Umbilical cord (tissue), 2 donors: Measurements from ENCODE around the gene TMEM163. TPM values are rescaled to one million over a fixed set of nuclear protein-coding genes. Genes with fewer than 3 reads are reported as not detected.
"Not testable (repeated sequence)": the region's sequence is repeated elsewhere in the genome, so short reads cannot be mapped to it uniquely, and the experiment has no call there.

Source experiments
- DNase-seq: peaks from one replicate; pipeline ENCODE4 v3.0.0-alpha.2; 2015; ENCODE audit warnings: low spot score
- total RNA-seq: library from RNA; depleted of rRNA; stranded (reverse); fragments of >200 nt; gene quantifications from one replicate; pipeline ENCODE4 v1.2.3, GENCODE V29; 2014; ENCODE audit warnings: low replicate concordance; ENCODE audit not compliant: insufficient read depth

TMEM163 gene
- total RNA-seq, 1 donor from 2014 or later, result 3.4 TPM

DNA sequence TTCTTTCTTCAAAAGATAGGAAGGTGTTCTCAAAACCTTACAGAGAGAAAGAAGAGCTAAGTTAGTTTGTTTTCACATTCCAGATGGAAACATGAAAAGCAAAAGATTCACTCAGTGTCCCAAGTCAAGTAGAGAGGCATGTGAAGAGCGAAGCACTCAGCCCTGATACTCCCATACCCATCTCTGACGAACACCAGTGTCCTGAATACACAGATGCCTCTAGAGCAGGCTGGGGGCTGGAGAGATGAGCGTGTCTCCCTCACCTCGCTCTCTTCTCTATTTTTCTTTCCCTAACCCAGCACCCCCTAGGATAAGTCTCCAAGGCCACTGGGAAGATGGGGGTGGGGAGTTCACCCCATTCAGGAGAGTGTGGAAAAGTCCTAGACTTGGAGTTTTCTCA lies 227.8 kb downstream of the TMEM163 start:
- no peak for DNase-seq

DNA sequence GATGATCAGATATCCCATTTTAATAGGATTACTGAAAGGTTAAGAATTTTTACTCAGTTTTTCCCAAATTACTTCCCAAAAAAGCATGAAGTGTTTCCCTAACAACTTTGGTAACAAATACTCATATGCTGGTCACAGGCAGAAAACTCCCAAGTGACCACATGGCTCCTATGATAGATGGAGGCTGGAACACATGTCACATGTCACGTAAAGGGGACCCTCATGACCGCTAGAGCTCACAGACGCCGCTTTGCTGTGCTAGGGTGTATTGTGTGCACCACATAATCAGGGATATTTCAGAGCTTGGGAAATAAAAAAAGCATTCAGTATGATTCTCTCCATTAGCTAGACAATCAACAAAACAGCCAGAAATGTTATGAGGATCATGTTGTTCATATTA lies 228.2 kb downstream of the TMEM163 start:
- DNase-seq, result no peak

DNA sequence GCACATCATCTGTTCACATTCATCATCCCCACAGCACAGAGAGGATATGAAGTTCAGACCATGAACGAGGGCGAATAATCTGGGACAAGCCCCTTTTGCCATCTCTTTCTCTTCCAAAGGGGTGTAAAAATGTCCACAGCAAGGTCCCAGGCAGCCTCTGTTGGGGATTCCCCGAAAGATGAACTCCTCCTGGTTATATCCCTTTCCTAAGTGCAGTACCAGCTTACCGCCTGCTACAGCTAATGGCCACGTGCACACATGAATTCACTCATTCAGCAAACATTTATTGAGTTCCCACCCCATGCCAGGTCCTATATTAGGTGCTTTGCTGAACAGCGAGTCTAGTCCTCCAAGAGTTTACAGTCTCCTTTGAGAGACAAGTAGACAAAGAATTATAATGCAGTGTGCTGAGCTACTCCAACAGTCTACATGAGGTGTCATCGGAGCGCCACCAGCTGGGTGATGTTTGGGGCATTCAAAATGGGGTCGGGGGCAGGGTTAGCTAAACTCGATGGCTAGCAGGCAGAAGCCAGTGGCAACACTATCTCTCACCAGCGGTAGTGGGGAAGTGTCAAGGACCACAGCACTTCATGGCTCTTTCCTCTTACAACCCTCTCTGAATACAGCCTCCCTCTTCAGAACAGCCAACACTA lies 228.9 kb downstream of the TMEM163 start:
- DNase-seq, result no peak

DNA sequence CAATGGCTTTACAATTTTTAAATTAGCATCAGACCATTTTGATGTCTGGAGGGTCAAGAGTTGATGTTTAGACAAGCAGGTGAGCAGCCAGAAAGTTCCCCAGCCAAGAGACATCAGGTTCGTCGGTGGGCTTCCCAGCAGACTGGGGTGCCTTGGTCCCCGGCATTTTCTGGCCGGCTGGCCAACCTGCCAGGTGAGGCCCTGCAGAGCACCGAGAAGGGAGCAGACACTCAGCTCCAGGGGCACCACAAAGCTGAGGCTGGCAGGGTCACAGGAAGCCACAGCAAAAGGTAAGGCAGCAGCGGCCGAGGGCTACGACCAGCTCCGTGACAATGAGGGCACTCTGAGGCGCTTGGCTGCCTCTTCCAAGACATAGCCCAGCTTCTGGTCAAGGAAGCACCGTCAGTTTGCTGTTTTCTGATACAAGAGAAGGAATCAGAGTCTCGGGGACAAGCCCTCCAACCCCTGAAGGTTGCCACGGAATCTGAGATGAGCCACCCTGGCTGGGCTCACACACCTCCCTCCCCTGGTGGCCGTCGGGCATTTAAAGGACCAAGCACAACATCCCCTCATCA lies 235.9 kb downstream of the TMEM163 start:
- DNase-seq, result no peak

DNA sequence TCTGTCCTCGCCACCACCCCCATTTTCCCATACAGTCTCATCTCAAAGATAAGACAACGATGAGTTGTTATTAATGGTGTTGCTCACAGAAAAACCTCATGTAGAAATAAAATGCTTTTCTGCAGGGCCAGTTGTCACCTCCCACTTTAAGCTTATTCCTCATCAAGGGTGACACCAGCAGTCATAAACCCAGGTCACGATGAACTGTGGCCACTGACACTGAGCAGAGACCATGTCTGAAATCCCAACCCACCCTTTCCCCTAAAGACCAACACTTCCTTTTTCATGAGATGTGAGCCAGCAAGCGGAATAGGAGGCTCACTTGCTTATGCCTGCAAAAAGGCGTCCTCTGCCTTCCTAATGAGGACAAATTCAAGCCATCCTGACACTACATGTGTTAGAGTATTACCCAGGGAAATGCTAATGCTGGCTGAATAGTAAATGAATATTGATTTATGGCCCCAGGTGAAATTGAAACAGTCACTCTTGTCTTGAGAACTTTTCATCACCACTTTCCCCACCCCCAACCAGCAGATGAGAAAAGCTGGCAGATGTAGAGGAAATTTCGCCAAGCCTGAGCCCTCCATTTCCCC lies 236.6 kb downstream of the TMEM163 start:
- no peak for DNase-seq

DNA sequence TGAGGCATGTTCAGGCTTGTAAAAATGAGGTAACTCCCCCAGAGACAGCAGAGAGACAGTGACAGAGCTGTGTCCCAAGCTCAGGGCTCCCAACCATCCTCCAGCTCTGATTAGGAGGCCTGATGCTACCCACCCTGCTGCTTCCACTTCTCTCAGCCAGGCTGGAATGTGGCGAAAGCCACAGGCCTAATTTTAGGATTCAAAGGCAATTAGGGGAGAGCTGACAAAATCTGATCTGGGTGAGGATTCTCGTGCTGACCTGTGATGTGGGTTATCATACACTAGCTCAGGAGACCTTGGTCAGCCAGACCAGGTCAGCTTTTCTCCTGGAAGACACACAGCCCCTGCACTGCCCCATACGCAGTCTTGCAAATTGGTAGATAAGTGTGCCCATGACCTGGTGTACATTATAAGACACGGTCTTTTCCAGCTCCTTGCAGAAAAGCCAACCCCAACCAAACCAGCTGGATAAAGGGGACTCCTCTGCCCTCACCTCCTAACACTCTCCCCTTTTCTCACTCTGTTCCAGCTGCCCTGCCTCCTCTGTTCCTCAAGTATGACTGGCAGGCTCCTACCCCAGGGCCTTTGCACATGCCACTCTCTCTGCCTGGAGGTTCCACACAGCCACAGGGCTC lies 239.0 kb downstream of the TMEM163 start:
- no peak for DNase-seq

DNA sequence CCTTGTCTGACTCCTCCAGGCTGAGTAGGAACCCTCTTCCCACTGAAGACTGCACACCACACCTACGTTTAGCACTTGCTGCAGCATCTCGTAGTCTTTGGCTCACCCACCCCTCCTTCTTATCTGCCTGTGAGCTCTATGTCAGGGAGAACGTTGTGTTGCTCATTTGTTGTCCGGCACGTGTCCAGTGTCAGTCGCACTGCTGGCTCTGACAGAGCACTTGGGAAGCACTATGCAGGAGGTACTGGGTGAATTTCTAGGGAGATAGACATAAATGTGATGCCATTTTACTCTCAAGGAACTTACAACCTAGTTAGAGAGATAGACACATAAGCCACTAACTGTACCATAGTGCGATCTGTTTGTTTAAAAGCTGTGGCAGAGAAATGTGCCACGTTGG lies 241.8 kb downstream of the TMEM163 start:
- DNase-seq, result not testable (repeated sequence)

DNA sequence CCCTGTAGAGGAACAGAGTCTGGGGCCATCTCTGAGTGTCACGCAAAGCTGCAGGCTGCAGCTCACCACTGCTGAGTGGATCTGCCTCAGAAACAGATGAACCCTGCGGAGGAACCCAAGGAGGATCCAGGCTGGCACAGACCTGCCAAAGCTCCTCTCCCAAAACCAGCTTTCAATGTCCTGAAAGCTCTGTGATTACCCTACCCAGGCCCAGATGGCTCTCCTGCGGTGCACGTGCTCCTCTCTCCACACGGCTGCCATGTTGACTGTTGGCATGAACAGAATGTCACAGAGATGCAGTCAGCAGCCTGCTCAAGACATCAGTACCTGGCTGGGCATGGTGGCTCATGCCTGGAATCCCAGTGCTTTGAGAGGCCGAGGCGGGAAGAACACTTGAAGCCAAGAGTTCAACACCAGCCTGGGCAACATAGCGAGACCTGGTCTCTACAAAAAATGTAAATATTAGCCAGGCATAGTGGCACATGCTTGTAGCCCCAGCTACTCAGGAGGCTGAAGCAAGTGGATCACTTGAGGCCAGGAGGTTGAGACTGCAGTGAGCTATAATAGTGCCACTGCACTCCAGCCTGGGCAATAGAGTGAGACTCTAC lies 248.1 kb downstream of the TMEM163 start:
- DNase-seq, result no peak

DNA sequence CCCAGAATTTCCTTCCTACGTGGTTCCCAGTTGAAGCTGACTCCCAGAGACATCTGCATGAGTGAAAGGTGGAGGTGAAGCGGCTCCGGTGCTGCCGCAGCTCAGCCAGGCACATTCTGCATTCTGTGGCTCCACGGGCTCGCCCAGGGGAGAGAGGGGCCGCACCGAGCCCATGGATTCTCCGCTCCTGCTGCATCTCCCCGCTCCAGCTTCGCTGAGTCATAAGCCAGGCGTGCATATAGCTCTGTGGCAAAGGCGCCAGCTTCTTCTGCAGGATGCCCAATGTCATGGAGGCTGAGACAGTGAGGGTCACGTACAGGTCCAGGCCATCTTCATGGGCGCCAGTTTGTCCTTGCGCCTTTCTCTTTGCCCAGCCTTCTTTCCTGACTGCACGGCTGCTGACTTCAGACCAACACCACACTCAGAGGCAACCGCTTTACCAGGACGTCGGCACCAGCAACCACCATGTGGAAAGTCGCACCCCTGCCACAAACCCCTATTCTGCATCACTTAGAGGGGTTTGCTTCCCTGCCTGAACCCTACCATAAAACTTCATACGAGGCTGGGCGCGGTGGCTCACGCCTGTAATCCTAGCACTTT lies 249.2 kb downstream of the TMEM163 start:
- DNase-seq, result no peak

DNA sequence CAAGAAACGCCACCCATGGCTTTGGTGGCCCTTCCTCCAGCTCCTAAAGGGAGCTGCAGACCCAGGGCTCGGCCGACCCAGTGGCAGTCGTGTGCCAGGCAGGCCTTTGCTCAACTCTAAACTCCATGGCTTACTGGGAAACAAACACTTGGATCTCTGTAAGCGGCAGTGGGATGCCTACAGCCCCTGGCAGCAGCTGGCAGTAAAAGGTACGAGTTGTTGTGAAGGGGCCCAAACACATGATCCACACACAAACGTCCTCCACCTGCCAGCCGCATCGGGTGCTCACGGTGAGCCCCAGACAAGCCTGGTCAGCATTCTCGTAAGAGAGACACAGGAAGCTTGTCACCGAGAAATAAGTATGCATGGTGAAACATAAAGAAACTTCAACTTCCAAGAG lies 250.0 kb downstream of the TMEM163 start:
- no peak for DNase-seq

DNA sequence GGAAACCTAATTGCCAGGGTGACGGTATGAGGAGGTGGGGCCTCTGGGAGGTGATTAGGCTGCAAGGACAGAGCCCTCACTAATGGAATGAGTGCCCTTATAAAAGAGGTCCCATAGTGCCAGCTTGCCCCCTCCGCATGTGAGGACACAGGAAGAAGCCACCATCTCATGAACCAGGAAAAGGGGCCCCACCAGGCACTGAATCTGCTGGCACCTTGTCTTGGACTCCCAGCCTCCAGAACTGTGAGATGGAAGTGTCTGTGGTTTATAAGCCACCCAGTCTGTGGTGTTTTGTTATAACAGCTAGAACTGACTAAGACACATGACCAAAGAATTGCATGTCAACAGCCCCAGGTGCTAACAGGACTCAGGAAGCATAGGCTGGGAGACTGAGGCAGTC lies 250.6 kb downstream of the TMEM163 start:
- no peak for DNase-seq

DNA sequence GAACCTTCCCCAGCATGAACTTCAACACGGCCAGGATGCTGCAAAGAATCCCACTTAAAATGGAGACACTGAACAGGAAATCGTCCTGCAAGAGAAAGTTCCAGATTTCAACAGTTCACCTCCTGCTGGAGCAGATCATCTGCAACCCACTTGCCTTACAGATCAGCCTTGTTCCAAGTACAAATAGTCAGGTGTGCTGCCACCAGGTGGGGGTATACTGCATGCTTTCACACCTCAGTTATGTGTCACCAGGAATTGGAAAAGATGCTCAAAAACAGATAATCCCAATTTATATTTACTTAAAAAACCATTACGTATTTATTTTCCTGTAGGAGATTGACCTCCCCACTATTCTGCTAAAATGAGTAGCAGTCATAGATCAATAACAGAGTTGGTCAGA lies 252.7 kb downstream of the TMEM163 start:
- DNase-seq, result no peak

DNA sequence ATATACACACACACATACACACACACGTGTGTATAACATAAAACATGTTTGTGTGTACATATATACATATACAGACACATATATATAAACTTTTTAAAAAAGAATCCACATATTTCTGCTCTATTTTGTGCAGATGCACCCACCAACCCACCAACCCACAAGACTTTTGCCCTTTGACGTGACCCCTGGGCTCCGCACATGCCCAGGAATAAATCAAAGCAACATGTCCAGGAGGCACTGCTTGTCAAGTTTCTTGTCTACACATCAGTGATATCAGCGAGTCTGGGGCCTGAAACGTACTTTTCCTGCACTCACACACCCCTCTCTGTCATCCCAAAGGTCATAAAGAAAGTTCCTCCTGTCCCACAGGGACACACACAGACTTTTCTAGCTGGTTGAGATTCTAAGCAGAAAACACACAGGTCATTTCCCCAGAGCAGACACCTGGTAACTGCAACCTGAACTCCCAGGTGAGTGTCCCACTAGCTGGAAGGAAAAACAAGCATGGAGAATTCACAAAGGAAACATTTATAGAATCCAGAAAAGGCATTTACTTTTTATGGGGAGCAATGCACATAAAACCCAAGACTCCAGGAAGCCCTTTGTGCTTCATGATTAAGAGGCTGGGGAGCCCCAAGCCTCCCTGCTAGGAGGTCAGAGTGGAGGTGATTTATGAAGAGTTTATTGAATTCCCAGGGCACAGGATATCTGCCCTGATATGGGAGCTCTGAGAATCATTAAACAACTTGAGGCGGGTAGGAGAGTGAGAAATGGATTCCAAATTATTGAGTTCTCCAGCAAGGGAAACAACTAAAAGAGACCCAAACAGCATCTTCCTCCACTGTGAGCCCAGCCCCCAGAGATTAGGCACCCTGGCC lies 253.3 kb downstream of the TMEM163 start:
- DNase-seq, result no peak

DNA sequence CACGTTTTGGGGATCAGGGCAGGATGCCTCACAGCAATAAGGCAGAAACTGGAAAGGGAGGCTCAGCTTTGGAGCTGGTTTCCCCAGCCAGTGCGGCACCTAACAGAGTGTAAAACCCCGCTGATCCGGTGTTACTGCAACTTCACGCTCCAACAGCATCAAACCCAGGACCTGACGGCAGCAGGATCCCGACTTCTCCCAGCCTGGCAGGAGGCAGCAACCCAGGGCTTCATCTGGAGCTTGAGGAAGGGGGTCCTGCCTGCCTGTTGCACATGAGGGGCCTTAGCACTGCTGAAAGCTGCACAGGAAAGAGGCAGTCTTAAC lies 255.1 kb downstream of the TMEM163 start:
- no peak for DNase-seq

DNA sequence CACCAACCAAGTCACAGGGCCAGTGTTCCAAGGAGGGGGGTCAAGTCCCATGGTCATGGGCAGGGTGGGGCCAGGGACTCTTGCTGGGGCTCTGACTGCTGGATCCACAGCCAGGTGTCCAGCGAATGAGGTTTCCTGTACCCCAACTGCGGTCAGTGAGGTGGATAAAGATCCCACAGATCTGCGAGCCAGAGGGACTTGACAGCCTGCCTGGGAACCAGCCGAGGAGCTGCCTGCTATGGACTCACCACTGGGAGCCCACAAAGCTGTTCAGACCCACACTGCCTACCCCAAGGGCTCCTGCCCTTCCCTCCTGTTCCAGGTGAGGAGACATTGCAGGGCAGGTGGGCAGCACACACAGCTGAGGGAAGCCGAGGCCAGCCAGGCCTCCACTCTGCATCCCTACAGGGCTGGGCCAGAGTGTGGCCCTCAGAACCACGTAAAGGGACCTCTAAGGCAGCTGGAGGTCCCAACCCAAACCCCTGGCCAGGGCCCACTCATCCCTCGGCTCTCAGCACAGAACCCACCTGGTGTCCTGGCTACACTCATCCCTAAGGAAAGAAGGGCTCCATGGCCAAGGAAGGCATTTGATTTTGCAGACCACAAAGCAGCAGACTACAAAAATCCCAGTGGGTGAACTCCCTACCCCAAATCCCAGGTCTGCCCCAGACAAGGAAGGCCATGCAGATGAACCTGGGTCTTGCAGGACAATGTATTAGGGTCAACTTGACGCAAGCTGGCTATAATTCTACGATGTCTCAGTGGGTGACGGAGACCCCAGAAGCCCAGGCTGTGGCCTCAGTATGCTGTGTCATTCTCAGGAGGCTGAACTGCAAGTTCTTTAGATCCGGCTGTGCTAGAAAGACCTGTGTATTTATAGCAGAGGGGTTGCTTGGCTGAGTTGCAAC lies 255.8 kb downstream of the TMEM163 start:
- no peak for DNase-seq

DNA sequence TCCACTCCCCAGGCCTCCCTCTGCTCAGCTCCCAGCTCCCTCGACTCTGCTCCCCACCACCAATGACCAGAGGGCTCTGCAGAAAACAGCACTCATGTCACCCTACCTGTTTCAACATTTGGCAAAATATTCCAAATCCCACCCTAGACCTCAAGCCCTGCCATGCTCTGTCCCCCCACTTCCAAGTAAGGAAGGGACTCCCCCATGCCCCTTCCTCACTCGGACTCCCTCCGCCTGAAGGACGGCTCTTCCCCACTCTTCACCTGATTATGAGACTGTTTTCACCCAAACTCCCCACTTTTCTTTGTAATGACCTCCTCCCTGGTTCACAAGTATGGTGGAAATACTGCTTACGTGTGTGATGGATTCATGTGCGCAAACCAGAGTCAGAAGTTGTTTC lies 256.5 kb downstream of the TMEM163 start:
- no peak for DNase-seq

DNA sequence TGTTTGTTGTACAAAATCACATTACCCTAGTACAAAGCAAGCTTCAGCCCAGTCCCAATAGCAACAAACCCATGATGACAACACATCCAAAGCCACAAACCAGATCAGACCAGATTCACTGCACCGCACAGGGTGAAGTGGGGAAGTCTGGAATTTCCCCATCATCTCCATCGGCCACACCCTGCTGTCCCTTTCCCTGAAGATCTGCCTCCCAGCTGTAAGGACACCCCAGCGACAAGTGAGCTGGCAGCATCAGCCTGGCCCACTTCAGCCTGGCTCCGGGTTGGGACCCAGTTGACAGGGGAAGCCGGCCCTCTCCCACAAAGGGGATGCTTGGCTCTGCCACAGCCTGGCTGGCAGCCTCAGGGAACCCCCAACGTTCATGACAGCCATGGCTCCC lies 257.3 kb downstream of the TMEM163 start:
- peak; percentile 7 for DNase-seq

DNA sequence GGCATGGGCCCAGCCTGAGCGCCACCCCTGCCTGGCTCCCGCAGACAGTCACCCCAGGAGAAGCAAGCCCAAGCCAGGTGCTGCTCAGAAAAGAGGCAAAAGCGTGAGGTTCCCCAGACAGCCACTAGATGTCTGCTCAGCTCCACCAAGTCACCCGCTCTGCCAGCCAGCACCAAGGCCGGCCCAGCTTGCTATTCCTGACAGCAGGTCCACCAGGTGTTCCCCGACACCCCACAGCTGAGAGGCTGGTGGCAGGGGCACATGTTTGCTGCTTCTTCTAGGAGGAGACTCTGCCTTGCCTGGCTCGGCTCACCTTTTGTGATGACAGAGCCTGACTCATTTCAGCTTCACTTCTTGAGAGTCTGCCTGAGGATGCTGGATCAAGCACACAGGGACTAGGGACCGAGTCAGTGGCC lies 258.2 kb downstream of the TMEM163 start:
- DNase-seq, result peak; percentile 56

DNA sequence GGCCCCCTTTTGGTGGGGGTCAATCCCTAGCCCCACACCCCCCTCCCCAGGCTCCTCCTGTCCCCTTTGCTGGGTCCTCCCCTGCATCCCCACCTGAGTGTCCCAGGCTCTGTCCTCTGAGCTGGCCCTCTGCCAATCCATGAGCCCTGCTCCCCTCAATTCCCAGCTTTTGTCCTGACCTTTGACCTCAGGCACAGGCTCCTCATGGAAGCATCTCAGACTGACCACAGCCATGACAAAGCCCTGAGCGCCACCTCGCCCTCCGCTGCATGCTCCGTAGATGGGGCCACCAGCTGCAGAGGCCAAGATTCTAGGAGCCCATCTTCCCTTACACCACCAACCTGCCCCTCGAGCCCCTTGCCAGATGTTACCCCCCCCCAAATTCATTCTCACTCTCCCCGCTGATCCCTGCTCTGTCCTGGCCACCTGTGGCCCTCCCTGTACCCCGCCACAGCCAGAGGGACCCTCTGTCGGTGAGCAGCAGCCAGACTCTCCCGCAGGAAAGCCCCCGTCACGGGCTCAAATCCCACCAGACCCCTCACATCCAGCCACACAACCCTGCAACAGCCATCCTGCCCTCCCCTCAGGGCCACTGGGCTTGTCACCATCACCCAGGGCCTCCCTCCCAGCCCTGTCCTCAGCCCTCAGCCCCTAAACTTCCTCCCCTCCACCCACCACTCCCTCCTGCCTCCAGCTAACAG lies 258.9 kb downstream of the TMEM163 start:
- DNase-seq, result no peak

DNA sequence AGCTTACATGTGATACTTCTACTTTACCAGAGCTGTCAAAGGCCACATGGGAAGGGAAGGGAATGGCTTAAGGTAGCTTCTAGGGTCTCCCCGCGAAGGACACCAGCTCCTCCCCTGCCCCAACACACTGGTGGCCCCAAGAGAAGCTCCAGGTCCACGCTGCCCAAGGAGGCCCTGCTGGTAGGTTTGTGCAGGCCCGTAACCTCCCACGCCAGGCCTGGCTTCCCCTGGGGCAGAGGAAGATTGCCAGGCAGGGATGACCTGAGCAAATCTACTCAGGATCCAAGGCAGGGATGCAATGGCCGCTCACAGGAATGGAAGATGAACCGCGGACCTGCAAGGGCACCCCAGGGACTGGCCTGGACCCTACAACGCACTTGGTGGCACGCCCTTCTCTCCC lies 259.9 kb downstream of the TMEM163 start:
- DNase-seq, result no peak
